Measurements from ENCODE around the gene ZBTB20. TPM values are rescaled to one million over a fixed set of nuclear protein-coding genes. Genes with fewer than 3 reads are reported as not detected.

The ZBTB20 gene
- polyA plus RNA-seq, 1 of the 3 experiments (the other 2 are of a cell fraction), result 0.43 TPM

- no peak overlapping the region for H2AFZ ChIP-seq (ENCODE audit: low read depth)
- H4K20me1 ChIP-seq (ENCODE audit: insufficient read depth), result no peaks in the 10 kb centered on the region
- no peaks in the 10 kb centered on the region for H3K9me2 ChIP-seq
- H3K4me3 ChIP-seq (ENCODE audit: low read depth in 2 of 2, low read length in 1 of 2), result no peak overlapping the region
- H3K4me2 ChIP-seq, result no peak overlapping the region
- DNase-seq, result no peak
- 94% methylated on average over 1 of the region's 1 CpG for WGBS (ENCODE audit: low lambda C conversion rate)
- H3K4me1 ChIP-seq (ENCODE audit: control insufficient read depth in 1 of 2, insufficient read depth in 2 of 2, low read depth in 1 of 2, low read length in 1 of 2), result no peaks in the 10 kb centered on the region; a peak in 1 of 4 replicates
- no peaks in the 10 kb centered on the region for H3K79me2 ChIP-seq (ENCODE audit: insufficient read depth)
- no peaks in the 10 kb centered on the region for H3K27me3 ChIP-seq (ENCODE audit: insufficient read depth)
- H3F3A ChIP-seq (replicated peaks; ENCODE audit: insufficient read depth), result no peaks in the 10 kb centered on the region
- H3K36me3 ChIP-seq (replicated peaks in 1 of 2; ENCODE audit: control insufficient read depth in 1 of 2, insufficient read depth in 2 of 2, low read length in 1 of 2), result no peaks in the 10 kb centered on the region
- H3K9me3 ChIP-seq, result no peaks in the 10 kb centered on the region
- H3K9ac ChIP-seq, result no peak overlapping the region
- no peak overlapping the region for H3K27ac ChIP-seq (ENCODE audit: low read depth in 2 of 2, low read length in 1 of 2)
- POLR2A ChIA-PET, result no interaction called here
- CTCF ChIA-PET, result interaction anchor here (1.6 kb wide), 1 partner anchor 13 kb away, joined by 3 read pairs; no protein-coding TSS in a partner anchor
- no peak for TF ChIP-seq MXI1 (IDR thresholded peaks at IDR 0.05; ENCODE audit: low read depth, low read length)
- TF ChIP-seq TAF1 (IDR thresholded peaks at IDR 0.05; ENCODE audit: borderline replicate concordance, low read depth, low read length), result no peak
- no peak for TF ChIP-seq RCOR1 (IDR thresholded peaks at IDR 0.05; ENCODE audit: low read length)
- no peak for TF ChIP-seq RXRA (IDR thresholded peaks at IDR 0.05; ENCODE audit: borderline replicate concordance, low read depth)
- no peak for TF ChIP-seq SIN3A (IDR thresholded peaks at IDR 0.05; ENCODE audit: borderline replicate concordance, low read depth, low read length)
- no peak for TF ChIP-seq MEF2A (IDR thresholded peaks at IDR 0.05; ENCODE audit: borderline replicate concordance, low read depth)
- TF ChIP-seq EP300 (IDR thresholded peaks at IDR 0.05; ENCODE audit: borderline replicate concordance in 1 of 2, low read depth in 1 of 2, low read length in 1 of 2), result no peak
- TF ChIP-seq GABPA (IDR thresholded peaks at IDR 0.05; ENCODE audit: low read depth), result no peak
- TF ChIP-seq, protein P1, sequence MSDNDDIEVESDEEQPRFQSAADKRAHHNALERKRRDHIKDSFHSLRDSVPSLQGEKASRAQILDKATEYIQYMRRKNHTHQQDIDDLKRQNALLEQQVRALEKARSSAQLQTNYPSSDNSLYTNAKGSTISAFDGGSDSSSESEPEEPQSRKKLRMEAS (IDR thresholded peaks at IDR 0.05; ENCODE audit: low read depth), result no peak
- TF ChIP-seq, protein P2, sequence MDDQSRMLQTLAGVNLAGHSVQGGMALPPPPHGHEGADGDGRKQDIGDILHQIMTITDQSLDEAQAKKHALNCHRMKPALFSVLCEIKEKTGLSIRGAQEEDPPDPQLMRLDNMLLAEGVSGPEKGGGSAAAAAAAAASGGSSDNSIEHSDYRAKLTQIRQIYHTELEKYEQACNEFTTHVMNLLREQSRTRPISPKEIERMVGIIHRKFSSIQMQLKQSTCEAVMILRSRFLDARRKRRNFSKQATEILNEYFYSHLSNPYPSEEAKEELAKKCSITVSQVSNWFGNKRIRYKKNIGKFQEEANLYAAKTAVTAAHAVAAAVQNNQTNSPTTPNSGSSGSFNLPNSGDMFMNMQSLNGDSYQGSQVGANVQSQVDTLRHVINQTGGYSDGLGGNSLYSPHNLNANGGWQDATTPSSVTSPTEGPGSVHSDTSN (IDR thresholded peaks at IDR 0.05), result no peak
- TF ChIP-seq, protein P3, sequence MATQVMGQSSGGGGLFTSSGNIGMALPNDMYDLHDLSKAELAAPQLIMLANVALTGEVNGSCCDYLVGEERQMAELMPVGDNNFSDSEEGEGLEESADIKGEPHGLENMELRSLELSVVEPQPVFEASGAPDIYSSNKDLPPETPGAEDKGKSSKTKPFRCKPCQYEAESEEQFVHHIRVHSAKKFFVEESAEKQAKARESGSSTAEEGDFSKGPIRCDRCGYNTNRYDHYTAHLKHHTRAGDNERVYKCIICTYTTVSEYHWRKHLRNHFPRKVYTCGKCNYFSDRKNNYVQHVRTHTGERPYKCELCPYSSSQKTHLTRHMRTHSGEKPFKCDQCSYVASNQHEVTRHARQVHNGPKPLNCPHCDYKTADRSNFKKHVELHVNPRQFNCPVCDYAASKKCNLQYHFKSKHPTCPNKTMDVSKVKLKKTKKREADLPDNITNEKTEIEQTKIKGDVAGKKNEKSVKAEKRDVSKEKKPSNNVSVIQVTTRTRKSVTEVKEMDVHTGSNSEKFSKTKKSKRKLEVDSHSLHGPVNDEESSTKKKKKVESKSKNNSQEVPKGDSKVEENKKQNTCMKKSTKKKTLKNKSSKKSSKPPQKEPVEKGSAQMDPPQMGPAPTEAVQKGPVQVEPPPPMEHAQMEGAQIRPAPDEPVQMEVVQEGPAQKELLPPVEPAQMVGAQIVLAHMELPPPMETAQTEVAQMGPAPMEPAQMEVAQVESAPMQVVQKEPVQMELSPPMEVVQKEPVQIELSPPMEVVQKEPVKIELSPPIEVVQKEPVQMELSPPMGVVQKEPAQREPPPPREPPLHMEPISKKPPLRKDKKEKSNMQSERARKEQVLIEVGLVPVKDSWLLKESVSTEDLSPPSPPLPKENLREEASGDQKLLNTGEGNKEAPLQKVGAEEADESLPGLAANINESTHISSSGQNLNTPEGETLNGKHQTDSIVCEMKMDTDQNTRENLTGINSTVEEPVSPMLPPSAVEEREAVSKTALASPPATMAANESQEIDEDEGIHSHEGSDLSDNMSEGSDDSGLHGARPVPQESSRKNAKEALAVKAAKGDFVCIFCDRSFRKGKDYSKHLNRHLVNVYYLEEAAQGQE (IDR thresholded peaks at IDR 0.05; ENCODE audit: low read depth, low read length), result no peak
- TF ChIP-seq FOXJ3 (CRISPR knock-in tag; IDR thresholded peaks at IDR 0.05), result no peak
Observed at GRCh38 chr3:114872050-114872449, 275.0 kb downstream of the ZBTB20 start.

Measured in SK-N-SH (cell line).